Ishikawa (cell line): Measurements from ENCODE around the gene C22orf23.

ENCODE experiments used
- CEBPB ChIP-seq: IDR thresholded peaks from 2 replicates; pipeline ENCODE4 v1.6.1; 2012
- CREB1 ChIP-seq: IDR thresholded peaks from 2 replicates; pipeline ENCODE4 v1.6.1; 2012; ENCODE audit warnings: low read depth
- EGR1 ChIP-seq: IDR thresholded peaks from 2 replicates; pipeline ENCODE4 v1.6.1; 2012
- EP300 ChIP-seq: IDR thresholded peaks from 2 replicates; pipeline ENCODE4 v1.6.1; 2012; ENCODE audit warnings: borderline replicate concordance
- FOXM1 ChIP-seq: IDR thresholded peaks from 2 replicates; pipeline ENCODE4 v1.6.1; 2012; ENCODE audit warnings: low read depth, borderline replicate concordance
- MAX ChIP-seq: IDR thresholded peaks from 2 replicates; pipeline ENCODE4 v1.6.1; 2012
- NFIC ChIP-seq: IDR thresholded peaks from 2 replicates; pipeline ENCODE4 v1.6.1; 2012
- RAD21 ChIP-seq: IDR thresholded peaks from 2 replicates; pipeline ENCODE4 v1.6.1; 2012; ENCODE audit warnings: low read depth
- REST ChIP-seq: IDR thresholded peaks from 2 replicates; pipeline ENCODE4 v1.6.1; 2012; ENCODE audit warnings: low read depth, mild to moderate bottlenecking
- TAF1 ChIP-seq: IDR thresholded peaks from 2 replicates; pipeline ENCODE4 v1.6.1; 2012; ENCODE audit warnings: low read depth, mild to moderate bottlenecking
- TCF12 ChIP-seq: IDR thresholded peaks from 2 replicates; pipeline ENCODE4 v1.6.1; 2012; ENCODE audit warnings: low read depth
- TEAD4 ChIP-seq: IDR thresholded peaks from 2 replicates; pipeline ENCODE4 v1.6.1; 2012
- USF1 ChIP-seq: IDR thresholded peaks from 2 replicates; pipeline ENCODE4 v1.6.1; 2012
- YY1 ChIP-seq: IDR thresholded peaks from 2 replicates; pipeline ENCODE4 v1.6.1; 2012; ENCODE audit warnings: low read depth
- ZBTB7A ChIP-seq: IDR thresholded peaks from 2 replicates; pipeline ENCODE4 v1.6.1; 2012; ENCODE audit warnings: low read depth

Gene C22orf23

GRCh38 chr22:37983860-37984791 lies 30.7 kb upstream of the C22orf23 start, which contains the start of gene SOX10:
Gene SOX10 (minus strand): TSS chr22:37984555. CDS start chr22:37983784, 771 bp downstream.
- TF ChIP-seq ZBTB7A, result no peak

- TF ChIP-seq EGR1, result no peak
These were observed 29.8 kb upstream of the C22orf23 start for GRCh38 chr22:37982938-37983859.

GRCh38 chr22:37982151-37982785 lies 28.9 kb upstream of the C22orf23 start:
- TF ChIP-seq TEAD4 (no peak), ZBTB7A (no peak), RAD21 (no peak)

- TF ChIP-seq TCF12 (no peak), CREB1 (no peak), TAF1 (no peak), REST (no peak), YY1 (no peak), EGR1 (no peak), FOXM1 (no peak), TEAD4 (no peak), RAD21 (no peak), CEBPB (no peak), USF1 (no peak), EP300 (no peak), ZBTB7A (no peak), MAX (no peak), NFIC (no peak)
These were observed 28.0 kb upstream of the C22orf23 start for GRCh38 chr22:37981282-37982011.

- no peak for TF ChIP-seq TEAD4
- no peak for TF ChIP-seq YY1
- no peak for TF ChIP-seq EGR1
- no peak for TF ChIP-seq REST
- no peak for TF ChIP-seq TAF1
- TF ChIP-seq USF1, result no peak
- no peak for TF ChIP-seq TCF12
- TF ChIP-seq EP300, result no peak
- TF ChIP-seq CEBPB, result no peak
- no peak for TF ChIP-seq NFIC
- no peak for TF ChIP-seq FOXM1
- no peak for TF ChIP-seq RAD21
- no peak for TF ChIP-seq ZBTB7A
- TF ChIP-seq CREB1, result no peak
- no peak for TF ChIP-seq MAX
These were observed 26.4 kb upstream of the C22orf23 start for GRCh38 chr22:37979782-37980181.
